ENCODE results near the gene TMEM183A.

Gene TMEM183A

DNA sequence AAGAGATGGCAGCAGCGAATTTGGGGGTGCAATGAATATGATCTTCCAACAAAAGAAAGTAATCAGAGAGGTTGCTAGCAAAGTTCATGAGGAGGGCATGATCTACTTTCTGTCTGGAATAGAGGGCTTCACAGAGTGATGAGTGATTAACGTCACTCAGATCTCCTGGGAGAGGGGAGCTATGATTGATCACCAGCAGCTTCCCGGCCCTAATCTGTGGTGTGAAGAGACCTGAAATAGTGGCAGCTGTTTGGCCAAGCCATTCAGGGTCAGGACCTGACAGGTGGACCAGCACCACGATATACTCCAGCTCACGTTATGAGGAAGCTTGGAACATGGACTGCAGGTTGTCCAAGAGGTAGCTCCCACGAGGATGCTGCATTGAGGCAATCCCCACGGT lies 19.9 kb upstream of the TMEM183A start:
- no peaks in the 10 kb centered on the region for H3K4me1 ChIP-seq (ENCODE audit: control insufficient read depth, insufficient read depth, low read length)
- H3K36me3 ChIP-seq (ENCODE audit: control insufficient read depth, insufficient read depth, low read length), result no peaks in the 10 kb centered on the region
- 89 to 91% methylated on average over 7 of the region's 7 CpGs for WGBS, 2 experiments
- H3K27ac ChIP-seq (ENCODE audit: insufficient read depth, low read depth, low read length, poor library complexity, severe bottlenecking), result no peak overlapping the region
- no peak overlapping the region for H3K4me3 ChIP-seq (ENCODE audit: insufficient read depth, low read depth, low read length)
- H3K9me3 ChIP-seq (ENCODE audit: control insufficient read depth, low read length), result no peaks in the 10 kb centered on the region
- H3K27me3 ChIP-seq (ENCODE audit: control insufficient read depth, insufficient read depth, low read length, poor library complexity, severe bottlenecking), result peaks cover 8% of the 10 kb centered on the region

DNA sequence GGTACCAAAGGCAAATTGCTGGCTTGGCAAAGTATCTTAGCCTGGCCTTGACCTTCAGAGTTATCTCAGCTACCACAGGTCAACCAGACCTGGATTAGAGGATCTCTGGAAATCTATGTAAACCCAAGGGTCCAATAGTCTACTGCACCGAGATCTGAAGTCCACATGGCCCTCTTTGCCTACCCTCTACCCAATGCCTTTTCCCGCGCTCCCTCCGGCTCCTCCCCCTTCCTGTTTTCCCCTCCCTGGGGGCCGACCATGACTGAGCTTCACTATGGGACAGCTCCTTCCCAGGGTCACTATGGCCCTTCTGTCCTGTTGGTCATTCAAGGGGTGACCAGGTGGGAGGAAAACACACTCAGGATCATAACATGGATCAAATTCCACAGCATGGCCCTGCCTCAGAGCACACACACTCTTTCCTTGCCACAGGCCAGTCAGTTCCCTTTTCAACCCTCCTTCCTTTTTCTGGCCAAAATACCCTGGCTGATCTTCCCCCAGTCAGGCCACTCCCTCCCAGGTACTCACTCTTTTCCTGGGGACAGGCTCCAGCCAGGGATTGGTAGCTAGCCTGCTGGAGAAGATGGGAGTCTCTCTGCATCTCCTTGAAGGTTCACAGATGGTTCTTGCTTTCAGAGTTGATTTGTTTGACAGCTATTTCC lies 19.1 kb upstream of the TMEM183A start:
- 86 to 91% methylated on average over 5 of the region's 5 CpGs for WGBS, 2 experiments
- Histone ChIP-seq H3K27me3 (ENCODE audit: control insufficient read depth, insufficient read depth, low read length, poor library complexity, severe bottlenecking) (peaks cover 8% of the 10 kb centered on the region), H3K4me1 (ENCODE audit: control insufficient read depth, insufficient read depth, low read length) (no peaks in the 10 kb centered on the region), H3K4me3 (ENCODE audit: insufficient read depth, low read depth, low read length) (no peak overlapping the region), H3K9me3 (ENCODE audit: control insufficient read depth, low read length) (no peaks in the 10 kb centered on the region), H3K27ac (ENCODE audit: insufficient read depth, low read depth, low read length, poor library complexity, severe bottlenecking) (no peak overlapping the region), H3K36me3 (ENCODE audit: control insufficient read depth, insufficient read depth, low read length) (no peaks in the 10 kb centered on the region)

DNA sequence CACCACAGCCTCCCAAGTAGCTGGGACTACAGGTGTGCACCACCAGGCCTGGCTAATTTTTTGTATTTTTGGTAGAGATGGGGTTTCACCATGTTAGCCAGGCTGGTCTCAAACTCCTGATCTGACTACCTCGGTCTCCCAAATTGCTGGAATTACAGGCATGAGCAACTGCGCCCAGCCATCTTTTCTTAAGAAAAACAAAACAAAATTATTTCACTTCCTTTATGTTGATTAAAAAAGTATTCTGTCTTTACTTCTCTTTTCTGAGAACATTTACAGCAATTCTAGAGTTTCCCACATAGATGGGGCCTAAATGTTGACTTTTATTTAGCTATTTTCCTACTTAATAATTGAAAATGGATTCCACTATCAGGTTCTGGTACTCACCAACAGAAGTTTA lies 17.3 kb upstream of the TMEM183A start:
- WGBS, 2 experiments, result 85 to 100% methylated on average over 2 of the region's 2 CpGs
- no peak overlapping the region for H3K4me3 ChIP-seq (ENCODE audit: insufficient read depth, low read depth, low read length)
- H3K27me3 ChIP-seq (ENCODE audit: control insufficient read depth, insufficient read depth, low read length, poor library complexity, severe bottlenecking), result peaks cover 8% of the 10 kb centered on the region
- no peaks in the 10 kb centered on the region for H3K36me3 ChIP-seq (ENCODE audit: control insufficient read depth, insufficient read depth, low read length)
- no peak overlapping the region for H3K27ac ChIP-seq (ENCODE audit: insufficient read depth, low read depth, low read length, poor library complexity, severe bottlenecking)
- H3K4me1 ChIP-seq (ENCODE audit: control insufficient read depth, insufficient read depth, low read length), result no peaks in the 10 kb centered on the region
- no peaks in the 10 kb centered on the region for H3K9me3 ChIP-seq (ENCODE audit: control insufficient read depth, low read length)

DNA sequence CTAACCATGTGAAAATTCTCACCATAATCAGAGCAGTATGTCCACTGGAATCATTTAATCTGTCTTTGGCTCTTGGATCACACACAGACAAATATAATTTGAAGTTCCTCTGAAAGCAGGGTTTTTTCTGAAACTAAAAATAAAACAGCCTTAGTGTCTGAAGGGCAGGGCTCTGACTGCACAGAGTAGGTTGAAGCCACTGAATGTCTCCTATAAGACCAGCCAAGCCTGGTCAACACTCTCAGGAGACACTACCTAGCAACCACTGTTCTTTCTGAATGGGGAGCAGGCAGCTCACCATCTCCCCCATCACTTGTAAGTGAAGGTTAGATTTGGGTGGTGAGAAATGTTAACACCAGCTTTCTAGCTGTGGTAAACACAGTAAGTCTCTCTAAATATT lies 16.1 kb upstream of the TMEM183A start:
- Histone ChIP-seq H3K9me3 (ENCODE audit: control insufficient read depth, low read length) (no peaks in the 10 kb centered on the region), H3K27ac (ENCODE audit: insufficient read depth, low read depth, low read length, poor library complexity, severe bottlenecking) (no peak overlapping the region), H3K4me3 (ENCODE audit: insufficient read depth, low read depth, low read length) (no peak overlapping the region), H3K36me3 (ENCODE audit: control insufficient read depth, insufficient read depth, low read length) (no peaks in the 10 kb centered on the region), H3K4me1 (ENCODE audit: control insufficient read depth, insufficient read depth, low read length) (no peaks in the 10 kb centered on the region), H3K27me3 (ENCODE audit: control insufficient read depth, insufficient read depth, low read length, poor library complexity, severe bottlenecking) (peaks cover 12% of the 10 kb centered on the region)

DNA sequence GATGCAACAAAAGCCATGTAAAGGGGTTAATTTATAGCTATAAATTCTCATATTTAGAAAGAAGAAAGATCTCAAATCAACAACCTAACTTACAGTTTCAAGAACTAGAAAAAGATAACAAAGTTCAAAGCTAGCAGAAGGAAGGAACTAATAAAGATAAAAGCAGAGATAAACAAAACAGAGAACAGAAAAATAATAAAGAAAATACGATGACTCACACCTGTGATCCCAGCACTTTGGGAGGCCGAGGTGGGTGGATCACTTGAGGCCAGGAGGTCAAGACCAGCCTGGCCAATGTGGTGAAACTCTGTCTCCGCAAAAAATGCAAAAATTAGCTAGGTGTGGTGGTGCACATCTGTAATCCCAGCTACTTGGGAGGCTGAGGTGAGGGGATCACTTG lies 12.4 kb upstream of the TMEM183A start:
- Histone ChIP-seq H3K9me3 (ENCODE audit: control insufficient read depth, low read length) (no peaks in the 10 kb centered on the region), H3K4me3 (ENCODE audit: insufficient read depth, low read depth, low read length) (no peak overlapping the region), H3K4me1 (ENCODE audit: control insufficient read depth, insufficient read depth, low read length) (no peaks in the 10 kb centered on the region), H3K36me3 (ENCODE audit: control insufficient read depth, insufficient read depth, low read length) (no peaks in the 10 kb centered on the region), H3K27ac (ENCODE audit: insufficient read depth, low read depth, low read length, poor library complexity, severe bottlenecking) (no peak overlapping the region), H3K27me3 (ENCODE audit: control insufficient read depth, insufficient read depth, low read length, poor library complexity, severe bottlenecking) (peaks cover 22% of the 10 kb centered on the region)
- WGBS, 2 experiments, result 86 to 91% methylated on average over 3 of the region's 3 CpGs

DNA sequence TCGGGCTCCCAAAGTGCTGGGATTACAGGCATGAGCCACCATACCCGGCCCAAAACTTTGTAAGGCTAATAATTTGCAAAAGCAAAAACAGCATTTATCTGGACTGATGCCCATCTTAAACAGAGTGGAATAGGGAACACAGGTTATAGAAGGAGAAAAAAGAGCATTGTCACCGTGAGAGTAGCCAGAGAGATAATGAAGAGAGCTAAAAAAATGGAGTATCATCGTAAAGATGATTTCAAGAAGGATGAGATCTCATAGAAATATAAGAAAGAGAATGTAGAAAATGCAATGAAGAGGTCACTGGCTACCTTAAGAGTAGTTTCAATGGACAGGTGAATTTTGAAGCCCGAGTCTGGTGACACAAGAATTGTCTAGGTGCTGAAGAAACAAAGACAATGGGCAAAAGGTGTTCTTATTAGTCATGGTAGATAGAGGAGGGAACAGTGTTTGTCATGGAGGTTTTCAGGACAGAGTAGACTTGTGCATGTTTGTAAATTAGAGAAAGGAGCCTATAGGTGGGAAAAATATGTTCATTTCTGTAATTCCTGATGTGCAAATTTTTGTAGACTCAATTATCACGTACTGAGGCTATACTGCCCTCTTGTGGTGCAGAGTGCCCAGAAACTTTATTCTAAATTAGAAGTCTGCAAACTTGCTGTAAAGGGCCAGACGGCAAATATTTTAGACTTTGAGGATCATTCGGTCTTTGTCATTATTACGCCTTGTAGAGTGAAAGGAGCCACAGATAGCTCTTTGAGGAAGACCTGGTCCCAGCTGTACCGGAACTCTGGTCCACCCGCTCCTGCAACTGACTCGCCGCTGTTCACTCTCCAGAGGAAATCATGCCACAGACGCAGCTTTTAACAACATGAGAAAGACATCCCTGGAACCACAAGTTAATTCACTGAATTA lies 8.1 kb upstream of the TMEM183A start:
- Histone ChIP-seq H3K9me3 (ENCODE audit: control insufficient read depth, low read length) (no peaks in the 10 kb centered on the region), H3K4me1 (ENCODE audit: control insufficient read depth, insufficient read depth, low read length) (no peaks in the 10 kb centered on the region), H3K4me3 (ENCODE audit: insufficient read depth, low read depth, low read length) (no peak overlapping the region), H3K27ac (ENCODE audit: insufficient read depth, low read depth, low read length, poor library complexity, severe bottlenecking) (no peak overlapping the region), H3K36me3 (ENCODE audit: control insufficient read depth, insufficient read depth, low read length) (no peaks in the 10 kb centered on the region), H3K27me3 (ENCODE audit: control insufficient read depth, insufficient read depth, low read length, poor library complexity, severe bottlenecking) (peaks cover 14% of the 10 kb centered on the region)
- WGBS, 2 experiments, result 72 to 75% methylated on average over 14 of the region's 14 CpGs

DNA sequence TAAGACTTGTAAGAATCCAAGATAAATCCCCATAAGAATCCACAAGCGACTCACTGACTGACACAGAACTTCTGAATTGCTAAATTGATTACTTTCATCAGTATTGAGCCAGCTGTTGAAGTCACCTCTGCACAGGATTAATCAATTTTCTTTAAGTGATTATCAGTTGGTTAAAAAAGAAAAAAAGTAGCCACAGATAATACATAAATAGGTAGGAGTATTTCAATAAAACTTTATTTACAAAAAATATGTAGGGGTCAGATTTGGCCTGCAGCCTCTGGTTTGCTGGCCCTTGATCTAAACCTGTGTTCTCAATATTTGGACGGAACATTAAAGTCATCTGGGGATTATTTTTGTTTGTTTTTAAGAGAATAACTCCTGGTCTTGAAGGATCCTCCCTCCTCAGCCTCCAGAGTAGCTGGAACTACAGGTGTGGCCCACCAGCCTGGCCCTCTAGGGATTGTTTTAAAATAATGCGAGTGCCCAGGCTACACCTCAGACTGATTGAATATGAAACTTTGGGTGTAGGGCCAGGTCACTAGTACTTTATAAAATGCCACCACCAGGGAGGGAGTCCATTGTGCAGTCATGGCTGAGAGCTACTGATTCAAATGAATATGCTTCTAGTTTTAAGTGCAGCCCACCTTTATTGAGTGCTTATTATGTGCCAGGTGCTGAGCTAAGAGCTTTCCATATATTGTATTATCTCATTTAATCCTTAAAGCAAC lies 6.8 kb upstream of the TMEM183A start:
- H3K4me3 ChIP-seq (ENCODE audit: insufficient read depth, low read depth, low read length), result no peak overlapping the region
- H3K4me1 ChIP-seq (ENCODE audit: control insufficient read depth, insufficient read depth, low read length), result no peaks in the 10 kb centered on the region
- H3K9me3 ChIP-seq (ENCODE audit: control insufficient read depth, low read length), result no peaks in the 10 kb centered on the region
- WGBS, 2 experiments, result 89 to 90% methylated on average over 3 of the region's 3 CpGs
- H3K27me3 ChIP-seq (ENCODE audit: control insufficient read depth, insufficient read depth, low read length, poor library complexity, severe bottlenecking), result peaks cover 14% of the 10 kb centered on the region
- no peak overlapping the region for H3K27ac ChIP-seq (ENCODE audit: insufficient read depth, low read depth, low read length, poor library complexity, severe bottlenecking)
- no peaks in the 10 kb centered on the region for H3K36me3 ChIP-seq (ENCODE audit: control insufficient read depth, insufficient read depth, low read length)

DNA sequence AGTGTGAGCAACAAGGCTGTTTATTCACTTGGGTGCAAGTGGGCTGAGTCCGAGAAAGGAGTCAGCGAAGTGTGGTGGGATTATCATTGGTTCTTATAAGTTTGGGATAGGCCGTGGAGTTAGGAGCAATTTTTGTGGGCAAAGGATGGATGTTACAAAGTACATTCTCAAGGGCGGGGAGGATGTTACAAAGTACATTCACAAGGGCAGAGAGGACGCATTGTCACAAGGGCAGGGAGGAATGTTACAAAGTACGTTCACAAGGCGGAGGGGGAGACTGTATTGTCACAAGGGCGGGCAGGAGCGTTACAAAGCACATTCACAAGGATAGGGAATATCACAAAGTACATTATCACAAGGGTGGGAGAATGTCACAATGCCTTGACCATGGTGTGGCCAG lies 5.2 kb upstream of the TMEM183A start:
- WGBS, 2 experiments, result 87 to 91% methylated on average over 9 of the region's 9 CpGs
- H3K27me3 ChIP-seq (ENCODE audit: control insufficient read depth, insufficient read depth, low read length, poor library complexity, severe bottlenecking), result peaks cover 4% of the 10 kb centered on the region
- H3K27ac ChIP-seq (ENCODE audit: insufficient read depth, low read depth, low read length, poor library complexity, severe bottlenecking), result no peak overlapping the region
- no peak overlapping the region for H3K4me3 ChIP-seq (ENCODE audit: insufficient read depth, low read depth, low read length)
- H3K4me1 ChIP-seq (ENCODE audit: control insufficient read depth, insufficient read depth, low read length), result no peaks in the 10 kb centered on the region
- H3K9me3 ChIP-seq (ENCODE audit: control insufficient read depth, low read length), result no peaks in the 10 kb centered on the region
- no peaks in the 10 kb centered on the region for H3K36me3 ChIP-seq (ENCODE audit: control insufficient read depth, insufficient read depth, low read length)

DNA sequence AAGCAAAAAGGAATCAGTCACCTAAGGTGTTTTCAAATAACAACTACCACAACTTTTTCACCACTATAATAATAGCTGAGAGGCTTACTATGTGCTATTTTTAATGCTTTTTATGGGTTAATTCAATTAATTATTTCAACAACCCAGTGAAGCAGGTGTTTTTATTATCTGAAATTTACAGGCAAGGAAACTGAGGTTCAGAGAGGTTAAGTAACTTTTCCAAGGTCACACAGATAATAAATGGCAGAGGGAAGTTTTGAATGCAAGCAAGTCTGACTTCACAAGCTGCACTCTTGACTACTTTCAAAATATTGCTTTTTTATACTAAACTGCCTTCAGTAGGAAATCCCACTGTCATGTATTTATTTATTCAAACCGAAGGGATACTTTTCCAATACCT lies 4.2 kb upstream of the TMEM183A start:
- no peaks in the 10 kb centered on the region for H3K4me1 ChIP-seq (ENCODE audit: control insufficient read depth, insufficient read depth, low read length)
- H3K4me3 ChIP-seq (ENCODE audit: insufficient read depth, low read depth, low read length), result no peak overlapping the region
- H3K9me3 ChIP-seq (ENCODE audit: control insufficient read depth, low read length), result no peaks in the 10 kb centered on the region
- WGBS, 2 experiments, result 93 to 100% methylated on average over 1 of the region's 1 CpG
- H3K27ac ChIP-seq (ENCODE audit: insufficient read depth, low read depth, low read length, poor library complexity, severe bottlenecking), result no peak overlapping the region
- H3K27me3 ChIP-seq (ENCODE audit: control insufficient read depth, insufficient read depth, low read length, poor library complexity, severe bottlenecking), result no peaks in the 10 kb centered on the region
- no peaks in the 10 kb centered on the region for H3K36me3 ChIP-seq (ENCODE audit: control insufficient read depth, insufficient read depth, low read length)
